ENCODE data around the gene KYAT1. TPM values are rescaled to one million over a fixed set of nuclear protein-coding genes. Genes with fewer than 3 reads are reported as not detected.

The KYAT1 gene
- total RNA-seq, 1 donor from 2014 or later, result 18.9 TPM

DNA sequence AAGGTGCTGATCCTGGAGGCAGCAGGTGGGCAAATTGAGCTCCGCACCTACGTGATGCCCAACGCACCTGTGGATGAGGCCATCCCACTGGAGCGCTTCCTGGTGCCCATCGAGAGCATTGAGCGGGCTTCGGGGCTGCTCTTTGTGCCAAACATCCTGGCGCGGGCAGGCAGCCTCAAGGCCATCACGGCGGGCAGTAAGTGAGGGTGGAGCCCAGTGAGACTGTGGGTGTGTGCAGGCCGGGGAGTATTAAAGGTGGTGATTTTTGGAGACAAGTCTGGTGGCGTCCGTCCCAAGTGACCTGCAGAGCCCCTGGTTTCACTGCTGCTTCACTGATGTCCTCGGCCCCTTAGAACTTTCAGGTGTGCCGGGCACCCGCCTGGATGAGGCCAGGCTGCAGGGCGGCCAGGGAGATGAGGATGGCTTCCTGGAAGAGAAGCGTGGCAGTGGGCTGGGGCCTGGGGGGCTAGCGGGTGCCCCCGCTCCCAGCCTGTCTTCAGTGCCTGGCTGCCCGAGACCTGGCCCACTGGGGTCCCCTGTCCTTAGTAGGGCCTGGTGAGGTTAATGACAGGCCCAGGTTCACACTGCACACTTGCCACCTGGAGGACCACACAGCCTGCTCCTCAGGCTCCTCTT is 59.2 kb downstream of the KYAT1 start:
- TF ChIP-seq, protein P1, sequence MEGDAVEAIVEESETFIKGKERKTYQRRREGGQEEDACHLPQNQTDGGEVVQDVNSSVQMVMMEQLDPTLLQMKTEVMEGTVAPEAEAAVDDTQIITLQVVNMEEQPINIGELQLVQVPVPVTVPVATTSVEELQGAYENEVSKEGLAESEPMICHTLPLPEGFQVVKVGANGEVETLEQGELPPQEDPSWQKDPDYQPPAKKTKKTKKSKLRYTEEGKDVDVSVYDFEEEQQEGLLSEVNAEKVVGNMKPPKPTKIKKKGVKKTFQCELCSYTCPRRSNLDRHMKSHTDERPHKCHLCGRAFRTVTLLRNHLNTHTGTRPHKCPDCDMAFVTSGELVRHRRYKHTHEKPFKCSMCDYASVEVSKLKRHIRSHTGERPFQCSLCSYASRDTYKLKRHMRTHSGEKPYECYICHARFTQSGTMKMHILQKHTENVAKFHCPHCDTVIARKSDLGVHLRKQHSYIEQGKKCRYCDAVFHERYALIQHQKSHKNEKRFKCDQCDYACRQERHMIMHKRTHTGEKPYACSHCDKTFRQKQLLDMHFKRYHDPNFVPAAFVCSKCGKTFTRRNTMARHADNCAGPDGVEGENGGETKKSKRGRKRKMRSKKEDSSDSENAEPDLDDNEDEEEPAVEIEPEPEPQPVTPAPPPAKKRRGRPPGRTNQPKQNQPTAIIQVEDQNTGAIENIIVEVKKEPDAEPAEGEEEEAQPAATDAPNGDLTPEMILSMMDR (conservative IDR thresholded peaks at IDR 0.05; ENCODE audit: low read depth, low read length), result no peak
- DNase-seq (ENCODE audit: low read depth), result no peak
- H3K4me3 ChIP-seq (ENCODE audit: low read depth, low read length), result no peak overlapping the region

DNA sequence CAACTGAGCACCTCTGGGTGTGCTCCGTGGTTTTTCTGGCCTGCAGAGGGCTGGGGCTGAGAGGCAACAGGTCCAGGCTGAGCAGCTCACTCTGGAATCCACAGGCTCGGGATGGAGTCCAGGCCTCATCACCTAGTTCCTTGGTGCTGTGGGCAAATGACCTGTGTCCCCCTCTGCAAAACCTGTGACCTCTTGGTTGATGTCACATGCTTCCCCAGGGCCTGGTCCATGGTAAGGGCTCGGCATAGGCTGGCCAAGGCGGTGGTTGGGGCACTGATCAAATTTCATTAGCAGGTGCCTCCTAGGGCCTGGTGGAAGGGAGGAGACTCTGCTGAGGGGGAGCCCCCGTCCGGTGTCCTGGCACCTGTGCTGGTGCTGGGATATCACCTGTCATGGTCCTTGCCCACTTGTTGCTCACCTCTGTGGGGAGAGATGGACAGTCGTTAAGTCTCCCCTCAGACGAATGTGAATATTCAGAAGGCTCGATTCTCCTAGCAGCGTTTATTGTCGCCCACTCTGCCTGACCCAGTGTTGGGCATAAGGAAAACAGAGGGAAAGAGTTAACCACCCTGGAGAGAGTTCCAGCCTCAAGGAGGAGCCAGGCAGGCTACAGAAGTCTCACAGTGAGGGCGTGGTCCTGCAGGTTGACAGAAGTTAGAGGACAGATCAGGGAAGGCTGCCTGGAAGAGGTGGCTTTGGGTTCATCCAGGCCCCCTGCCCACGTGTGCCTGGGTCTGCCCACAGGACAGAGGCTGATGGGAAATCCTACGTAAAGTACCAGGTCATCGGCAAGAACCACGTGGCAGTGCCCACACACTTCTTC is 60.0 kb downstream of the KYAT1 start:
- DNase-seq (ENCODE audit: low read depth), result no peak
- TF ChIP-seq, protein P1 (conservative IDR thresholded peaks at IDR 0.05; ENCODE audit: low read depth, low read length), result no peak
- no peak overlapping the region for H3K4me3 ChIP-seq (ENCODE audit: low read depth, low read length)

DNA sequence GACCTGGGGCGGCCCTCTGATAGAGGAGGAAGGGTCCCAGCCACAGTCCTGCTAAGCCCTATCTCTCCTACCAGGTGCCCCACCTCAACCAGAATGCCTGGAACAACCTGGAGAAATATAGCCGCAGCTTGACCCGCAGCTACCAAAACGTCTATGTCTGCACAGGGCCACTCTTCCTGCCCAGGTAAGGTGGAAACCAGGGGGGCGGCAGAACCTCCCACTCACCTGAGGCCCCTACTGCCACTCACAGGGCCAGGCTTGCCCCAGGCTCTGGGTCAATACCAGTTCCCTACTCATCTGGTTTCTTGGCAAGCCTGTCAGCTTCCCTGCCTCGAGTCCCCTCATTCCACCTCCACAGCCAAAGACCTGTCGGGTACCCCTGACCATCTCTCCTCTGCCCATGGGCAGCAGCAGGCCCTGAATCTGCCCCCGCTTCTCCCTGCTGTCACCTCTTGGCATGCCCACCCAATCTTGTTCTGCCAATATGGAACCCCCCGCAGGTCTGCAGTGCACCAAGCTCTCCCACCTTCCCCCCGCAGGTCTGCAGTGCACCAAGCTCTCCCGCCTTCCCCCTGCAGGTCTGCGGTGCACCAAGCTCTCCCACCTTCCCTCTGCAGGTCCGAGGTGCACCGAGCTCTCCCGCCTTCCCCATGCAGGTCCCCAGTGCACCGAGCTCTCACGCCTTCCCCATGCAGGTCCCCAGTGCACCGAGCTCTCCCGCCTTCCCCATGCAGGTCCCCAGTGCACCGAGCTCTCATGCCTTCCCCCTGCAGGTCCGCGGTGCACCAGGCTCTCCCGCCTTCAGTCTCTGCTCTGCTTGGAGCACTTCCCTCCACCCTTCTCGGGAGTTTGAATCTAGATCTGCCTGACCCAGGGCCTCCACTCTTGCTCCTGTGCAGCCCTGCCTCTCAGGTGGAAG is 60.8 kb downstream of the KYAT1 start:
- H3K4me3 ChIP-seq (ENCODE audit: low read depth, low read length), result no peak overlapping the region
- DNase-seq (ENCODE audit: low read depth), result no peak
- TF ChIP-seq, protein P1 (conservative IDR thresholded peaks at IDR 0.05; ENCODE audit: low read depth, low read length), result no peak

DNA sequence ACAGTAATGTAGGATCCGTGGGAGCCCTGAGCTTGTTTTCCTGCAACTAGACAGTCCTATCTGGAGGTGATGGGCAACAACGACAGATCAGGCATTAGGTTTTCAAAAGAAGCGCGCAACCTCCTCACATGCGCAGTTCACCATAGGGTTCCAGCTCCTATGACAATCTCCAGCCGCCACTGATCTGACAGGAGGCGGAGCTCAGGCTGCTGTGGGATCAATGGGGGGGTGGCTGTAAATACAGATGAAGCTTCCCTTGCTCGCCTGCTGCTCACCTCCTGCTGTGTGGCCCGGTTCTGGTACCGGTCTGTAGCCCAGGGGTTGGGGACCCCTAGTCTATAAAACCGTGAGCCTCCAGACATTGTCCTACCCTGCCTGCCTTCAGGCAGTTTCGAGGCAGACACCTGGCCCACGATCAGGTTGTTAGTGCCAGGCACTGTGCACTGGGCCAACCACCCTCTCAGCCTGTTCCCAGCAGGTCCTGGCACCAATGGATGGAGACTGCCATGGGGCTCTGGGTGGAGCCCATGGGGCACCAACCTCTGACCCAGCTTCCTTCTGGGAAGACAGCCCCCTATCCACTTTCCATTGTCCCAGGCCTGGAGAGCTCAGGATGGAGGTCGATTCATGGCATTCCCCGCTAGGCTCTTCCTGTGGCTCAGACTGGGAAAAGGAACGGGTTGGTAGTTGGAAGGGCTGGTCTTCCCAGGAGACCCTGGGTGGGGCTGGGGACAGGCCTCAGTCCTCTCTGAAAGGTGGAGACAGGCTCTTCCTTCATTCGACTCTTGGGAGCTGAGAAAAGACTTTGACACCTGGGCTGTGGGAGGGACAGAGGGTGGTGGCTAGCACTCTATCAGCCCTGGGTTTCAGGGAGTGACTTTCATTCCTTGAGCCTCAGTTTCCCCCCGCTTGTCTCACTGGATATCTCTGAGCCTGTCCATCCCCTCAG is 61.8 kb downstream of the KYAT1 start:
- no peak for DNase-seq (ENCODE audit: low read depth)
- TF ChIP-seq, protein P1 (conservative IDR thresholded peaks at IDR 0.05; ENCODE audit: low read depth, low read length), result no peak
- H3K4me3 ChIP-seq (ENCODE audit: low read depth, low read length), result peak overlapping the region; percentile 72

DNA sequence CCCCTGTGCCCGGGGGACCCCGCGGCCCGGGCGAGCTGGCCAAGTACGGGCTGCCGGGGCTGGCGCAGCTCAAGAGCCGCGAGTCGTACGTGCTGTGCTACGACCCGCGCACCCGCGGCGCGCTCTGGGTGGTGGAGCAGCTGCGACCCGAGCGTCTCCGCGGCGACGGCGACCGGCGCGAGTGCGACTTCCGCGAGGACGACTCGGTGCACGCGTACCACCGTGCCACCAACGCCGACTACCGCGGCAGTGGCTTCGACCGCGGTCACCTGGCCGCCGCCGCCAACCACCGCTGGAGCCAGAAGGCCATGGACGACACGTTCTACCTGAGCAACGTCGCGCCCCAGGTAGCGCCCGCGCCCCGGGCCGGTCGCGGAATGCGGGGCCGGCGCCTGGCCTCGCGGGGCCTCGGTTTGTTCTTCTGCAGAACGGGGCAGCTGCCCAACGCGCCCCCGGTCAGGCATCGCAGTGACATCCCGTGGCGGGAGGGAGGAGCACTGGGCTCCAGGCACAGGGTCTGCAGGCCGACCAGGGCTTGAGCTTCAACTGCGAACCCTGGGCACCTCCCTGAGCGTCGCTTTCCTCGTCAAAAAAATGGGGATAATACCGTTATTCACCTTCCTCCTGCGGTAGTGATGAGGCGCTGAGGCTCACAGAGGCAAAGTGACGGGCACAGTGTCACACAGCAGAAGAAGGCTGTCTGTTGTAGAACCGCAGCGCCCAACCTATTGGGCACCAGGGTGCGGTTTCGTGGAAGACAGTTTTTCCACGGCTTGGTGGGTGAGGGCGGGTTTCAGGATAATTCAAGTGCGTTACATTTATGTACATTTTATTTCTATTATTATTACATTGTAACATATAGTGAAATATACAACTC is 62.7 kb downstream of the KYAT1 start:
- H3K4me3 ChIP-seq (ENCODE audit: low read depth, low read length), result peak overlapping the region; percentile 72
- TF ChIP-seq, protein P1 (conservative IDR thresholded peaks at IDR 0.05; ENCODE audit: low read depth, low read length), result peak; percentile 10
- no peak for DNase-seq (ENCODE audit: low read depth)
